ENCODE results near the gene COX7C.

The COX7C gene

DNA sequence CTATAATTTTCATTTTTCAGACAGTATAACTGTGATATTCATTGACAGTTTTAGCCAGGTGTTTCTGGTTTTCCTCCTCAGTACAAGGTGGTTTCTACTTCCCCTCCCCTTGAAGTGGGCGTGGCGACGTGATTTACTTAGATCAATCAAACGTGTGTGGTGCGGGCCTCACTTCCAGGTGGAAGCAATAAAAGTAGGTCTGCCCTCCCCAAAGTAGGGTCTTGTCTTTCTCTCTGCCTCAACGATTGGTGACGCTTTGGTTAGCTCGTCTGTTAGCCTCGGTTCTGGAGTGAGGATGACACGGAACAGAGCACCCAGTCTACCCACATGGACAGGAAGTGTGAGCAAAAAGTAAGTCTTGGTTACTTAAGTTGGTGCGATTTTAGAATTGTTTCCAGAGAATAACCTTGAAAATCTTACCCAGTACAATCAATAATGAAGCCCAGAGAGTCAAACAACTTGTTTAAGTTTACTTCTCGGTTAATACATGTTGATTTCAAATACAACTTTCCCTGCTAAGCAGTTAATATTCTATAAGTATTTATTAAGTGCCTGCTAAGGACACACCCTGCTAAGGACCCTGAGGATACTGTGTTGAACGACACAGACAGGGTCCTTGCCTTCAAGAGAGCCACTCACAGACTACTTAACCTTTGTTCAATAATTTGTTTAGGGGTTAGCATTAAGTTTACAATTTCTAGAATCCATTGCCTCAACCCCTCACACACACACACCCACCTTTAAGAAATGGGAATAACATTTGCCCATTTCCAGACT, 48.4 kb downstream of the COX7C start:
- no peak for DNase-seq

DNA sequence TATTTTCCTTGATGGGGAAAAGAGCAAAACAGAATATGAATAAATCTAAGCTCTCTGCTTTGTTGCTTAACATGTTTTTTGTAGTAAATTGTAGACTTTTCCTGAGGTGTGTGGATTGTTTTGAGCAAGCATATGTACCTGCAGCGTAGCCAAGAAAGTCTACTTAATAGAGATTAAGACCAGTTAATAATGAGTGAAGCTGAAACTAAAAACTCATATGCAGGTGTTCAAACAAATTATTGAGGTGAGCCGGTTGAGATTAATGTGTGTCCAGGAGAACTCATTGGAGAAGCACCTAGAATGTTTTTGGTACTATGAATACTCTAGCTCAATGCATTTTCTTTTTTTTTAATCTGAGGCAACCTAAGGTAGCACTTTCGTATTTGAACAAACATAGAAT, 49.2 kb downstream of the COX7C start:
- DNase-seq, result no peak
